DOHH2 (cell line): ENCODE measurements around the gene PPFIA1.

Experiments
- H3F3A ChIP-seq: fragments of 200-600 bp; sonication (generic), shearing (Covaris generic); 2 replicates; pipeline ENCODE4 v1.6.0; 2016; ENCODE audit warnings: antibody characterized with exemption, mild to moderate bottlenecking; ENCODE audit not compliant: control insufficient read depth, insufficient read depth
- H3K27ac ChIP-seq: fragments of 200-600 bp; sonication (generic); 2 replicates; pipeline ENCODE4 v1.5.1; 2014; ENCODE audit warnings: low read depth, mild to moderate bottlenecking, low read length, moderate library complexity
- H3K27me3 ChIP-seq: fragments of 200-600 bp; sonication (generic); 2 replicates; pipeline ENCODE4 v1.6.1; 2014; ENCODE audit warnings: mild to moderate bottlenecking, low read length, mixed read lengths; ENCODE audit not compliant: control insufficient read depth
- H3K36me3 ChIP-seq: fragments of 200-600 bp; sonication (generic); 2 replicates; pipeline ENCODE4 v1.6.1; 2014; ENCODE audit warnings: mild to moderate bottlenecking, low read length, moderate library complexity, mixed read lengths; ENCODE audit not compliant: control insufficient read depth
- H3K4me1 ChIP-seq: fragments of 200-600 bp; sonication (generic); 2 replicates; pipeline ENCODE4 v1.6.1; 2014; ENCODE audit warnings: mild to moderate bottlenecking, low read length, mixed read lengths; ENCODE audit not compliant: control insufficient read depth
- H3K4me2 ChIP-seq: fragments of 200-600 bp; sonication (generic); 2 replicates; pipeline ENCODE4 v1.6.0; 2014; ENCODE audit warnings: mild to moderate bottlenecking, low read length, moderate library complexity
- H3K4me3 ChIP-seq: fragments of 200-600 bp; sonication (generic); 2 replicates; pipeline ENCODE4 v1.5.1; 2014; ENCODE audit warnings: mild to moderate bottlenecking, low read length, mixed read lengths
- H3K79me2 ChIP-seq: fragments of 200-600 bp; sonication (generic); 2 replicates; pipeline ENCODE4 v1.6.1; 2014; ENCODE audit warnings: mild to moderate bottlenecking, low read length, mixed read lengths; ENCODE audit not compliant: control insufficient read depth
- H3K9me2 ChIP-seq: fragments of 200-600 bp; sonication (generic); replicated peaks from 2 replicates; pipeline ENCODE4 v1.6.1; 2014; ENCODE audit warnings: mild to moderate bottlenecking, low read length, mixed read lengths; ENCODE audit not compliant: control insufficient read depth
- H3K9me3 ChIP-seq: fragments of 200-600 bp; sonication (generic); 2 replicates; pipeline ENCODE4 v1.6.1; 2014; ENCODE audit warnings: antibody characterized with exemption, low read length, mixed read lengths; ENCODE audit not compliant: control insufficient read depth, insufficient read depth
- H4K20me1 ChIP-seq: fragments of 200-600 bp; sonication (generic); 2 replicates; pipeline ENCODE4 v1.6.0; 2014; ENCODE audit warnings: low read depth, mild to moderate bottlenecking, antibody characterized with exemption, low read length, moderate library complexity; ENCODE audit not compliant: control insufficient read depth, insufficient read depth
- CTCF ChIP-seq: fragments of 200-600 bp; sonication (generic); IDR thresholded peaks from one replicate; pipeline ENCODE4 v1.5.1; 2014; ENCODE audit warnings: antibody characterized with exemption, mild to moderate bottlenecking, low read depth, low read length; ENCODE audit not compliant: poor library complexity, severe bottlenecking
- EZH2phosphoT487 ChIP-seq: fragments of 200-600 bp; sonication (generic); IDR thresholded peaks from 2 replicates; pipeline ENCODE4 v1.6.1; 2017; ENCODE audit warnings: borderline replicate concordance, mild to moderate bottlenecking, antibody characterized with exemption, low read length, moderate library complexity, mixed read lengths

PPFIA1 gene

DNA sequence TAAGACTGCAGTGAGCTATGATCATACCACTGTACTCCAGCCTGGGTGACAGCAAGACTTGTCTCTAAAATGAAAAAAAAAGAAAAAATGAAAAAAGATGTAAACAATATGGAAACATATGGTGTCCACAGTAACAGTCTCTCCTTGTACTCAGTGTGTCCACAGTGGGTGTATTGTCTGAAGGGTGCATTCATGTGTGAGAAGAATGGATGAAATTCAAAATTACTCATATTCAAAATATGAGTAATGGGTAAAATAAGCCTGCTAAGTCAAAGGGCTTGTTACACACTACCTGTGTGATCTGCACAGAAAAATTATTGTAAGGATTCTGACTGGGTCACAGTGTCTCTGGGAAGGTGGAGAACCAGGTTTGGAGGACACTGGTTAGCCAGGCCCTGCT, 26.9 kb downstream of the PPFIA1 start:
- Histone ChIP-seq H4K20me1 (peaks cover 6% of the 10 kb centered on the region; the same call in 1 of the 2 replicates), H3K36me3 (peaks cover 14% of the 10 kb centered on the region; the same call in 1 of the 2 replicates), H3K79me2 (peaks cover 32% of the 10 kb centered on the region), H3K4me3 (no peak overlapping the region), H3K9me3 (no peaks in the 10 kb centered on the region), H3K27ac (no peak overlapping the region), H3K4me1 (no peaks in the 10 kb centered on the region), H3K9me2 (no peaks in the 10 kb centered on the region), H3K27me3 (no peaks in the 10 kb centered on the region), H3K4me2 (no peak overlapping the region), H3F3A (no peaks in the 10 kb centered on the region)
- no peak for TF ChIP-seq CTCF

- H3K4me3 ChIP-seq, result no peak overlapping the region
- H3K27ac ChIP-seq, result no peak overlapping the region
- no peaks in the 10 kb centered on the region for H3K9me2 ChIP-seq
- H3K27me3 ChIP-seq, result no peaks in the 10 kb centered on the region
- TF ChIP-seq CTCF (no peak), EZH2phosphoT487 (no peak)
- H3K4me2 ChIP-seq, result no peak overlapping the region
- H3K36me3 ChIP-seq, result peaks cover 10% of the 10 kb centered on the region; the same call in 1 of the 2 replicates
- no peaks in the 10 kb centered on the region for H3K4me1 ChIP-seq
- no peaks in the 10 kb centered on the region for H3K9me3 ChIP-seq
- H3K79me2 ChIP-seq, result peaks cover 27% of the 10 kb centered on the region
- peaks cover 6% of the 10 kb centered on the region; the same call in 1 of the 2 replicates for H4K20me1 ChIP-seq
- H3F3A ChIP-seq, result no peaks in the 10 kb centered on the region
Measured at GRCh38 chr11:70298243-70298915, 27.9 kb downstream of the PPFIA1 start.

GRCh38 chr11:70299636-70300035, 29.1 kb downstream of the PPFIA1 start:
- no peak for TF ChIP-seq CTCF
- no peak for TF ChIP-seq EZH2phosphoT487

More at GRCh38 chr11:70299636-70300035, 29.1 kb downstream of the PPFIA1 start:
- Histone ChIP-seq H3K9me2 (no peaks in the 10 kb centered on the region), H3K9me3 (no peaks in the 10 kb centered on the region), H3K4me3 (no peak overlapping the region), H3K4me1 (no peaks in the 10 kb centered on the region), H3K27ac (no peak overlapping the region), H3K4me2 (no peak overlapping the region), H3K36me3 (peaks cover 4% of the 10 kb centered on the region; the same call in 1 of the 2 replicates), H3K27me3 (no peaks in the 10 kb centered on the region), H3K79me2 (peaks cover 22% of the 10 kb centered on the region), H4K20me1 (peaks cover 6% of the 10 kb centered on the region; the same call in 1 of the 2 replicates), H3F3A (no peaks in the 10 kb centered on the region)
